ENCODE measurements around the gene PNMA8C.

The PNMA8C gene

GRCh38 chr19:46452186-46452585, 23.4 kb upstream of the PNMA8C start:
- H4K20me1 ChIP-seq (ENCODE audit: insufficient read depth, low read length), result no peaks in the 10 kb centered on the region
- no peak overlapping the region for H3K4me3 ChIP-seq (ENCODE audit: low read length)
- H3K4me1 ChIP-seq (ENCODE audit: low read length), result peaks cover 4% of the 10 kb centered on the region
- no peak overlapping the region for H2AFZ ChIP-seq (ENCODE audit: low read depth, low read length)
- peaks cover 6% of the 10 kb centered on the region; the same call in 1 of the 2 replicates for H3K9me3 ChIP-seq (ENCODE audit: insufficient read depth, low read length)
- H3K4me2 ChIP-seq (ENCODE audit: low read length), result no peak overlapping the region
- H3K36me3 ChIP-seq (replicated peaks; ENCODE audit: low read depth, low read length), result no peaks in the 10 kb centered on the region
- H3K9ac ChIP-seq (ENCODE audit: low read length), result no peak overlapping the region
- TF ChIP-seq, protein P1, sequence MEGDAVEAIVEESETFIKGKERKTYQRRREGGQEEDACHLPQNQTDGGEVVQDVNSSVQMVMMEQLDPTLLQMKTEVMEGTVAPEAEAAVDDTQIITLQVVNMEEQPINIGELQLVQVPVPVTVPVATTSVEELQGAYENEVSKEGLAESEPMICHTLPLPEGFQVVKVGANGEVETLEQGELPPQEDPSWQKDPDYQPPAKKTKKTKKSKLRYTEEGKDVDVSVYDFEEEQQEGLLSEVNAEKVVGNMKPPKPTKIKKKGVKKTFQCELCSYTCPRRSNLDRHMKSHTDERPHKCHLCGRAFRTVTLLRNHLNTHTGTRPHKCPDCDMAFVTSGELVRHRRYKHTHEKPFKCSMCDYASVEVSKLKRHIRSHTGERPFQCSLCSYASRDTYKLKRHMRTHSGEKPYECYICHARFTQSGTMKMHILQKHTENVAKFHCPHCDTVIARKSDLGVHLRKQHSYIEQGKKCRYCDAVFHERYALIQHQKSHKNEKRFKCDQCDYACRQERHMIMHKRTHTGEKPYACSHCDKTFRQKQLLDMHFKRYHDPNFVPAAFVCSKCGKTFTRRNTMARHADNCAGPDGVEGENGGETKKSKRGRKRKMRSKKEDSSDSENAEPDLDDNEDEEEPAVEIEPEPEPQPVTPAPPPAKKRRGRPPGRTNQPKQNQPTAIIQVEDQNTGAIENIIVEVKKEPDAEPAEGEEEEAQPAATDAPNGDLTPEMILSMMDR (IDR thresholded peaks at IDR 0.05; ENCODE audit: low read depth, low read length), result no peak
- TF ChIP-seq EZH2phosphoT487 (IDR thresholded peaks at IDR 0.05; ENCODE audit: low read depth), result no peak
- peaks cover 11% of the 10 kb centered on the region for H3K27me3 ChIP-seq (ENCODE audit: low read depth, low read length)
- H3K27ac ChIP-seq (ENCODE audit: low read length), result no peak overlapping the region
- H3K79me2 ChIP-seq (ENCODE audit: low read length), result no peaks in the 10 kb centered on the region

DNA sequence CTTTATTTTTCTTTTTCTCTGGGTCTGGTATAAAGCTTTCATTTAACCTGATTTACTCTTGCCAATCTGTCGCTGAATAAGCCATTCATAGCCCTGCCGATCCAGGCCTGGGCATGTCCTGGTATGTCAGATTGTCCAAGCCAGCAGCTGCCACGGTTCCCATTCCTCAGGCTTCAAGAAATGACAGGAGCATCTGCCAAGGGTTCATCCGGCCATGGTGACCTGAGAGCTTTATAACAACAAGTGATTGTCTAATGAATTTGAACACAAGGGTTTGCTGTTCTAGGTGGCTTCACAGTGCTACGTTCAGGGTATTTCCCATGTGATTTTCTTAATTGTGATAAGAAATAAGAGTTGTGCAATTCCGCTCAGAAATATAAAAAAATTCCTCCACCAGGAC, 22.6 kb upstream of the PNMA8C start:
- Histone ChIP-seq H3K27me3 (ENCODE audit: low read depth, low read length) (peaks cover 11% of the 10 kb centered on the region), H3K9ac (ENCODE audit: low read length) (no peak overlapping the region), H3K4me2 (ENCODE audit: low read length) (no peak overlapping the region), H4K20me1 (ENCODE audit: insufficient read depth, low read length) (no peaks in the 10 kb centered on the region), H3K9me3 (ENCODE audit: insufficient read depth, low read length) (peaks cover 6% of the 10 kb centered on the region; the same call in 1 of the 2 replicates), H2AFZ (ENCODE audit: low read depth, low read length) (no peak overlapping the region), H3K27ac (ENCODE audit: low read length) (no peak overlapping the region), H3K4me3 (ENCODE audit: low read length) (no peak overlapping the region), H3K4me1 (ENCODE audit: low read length) (peaks cover 10% of the 10 kb centered on the region), H3K36me3 (replicated peaks; ENCODE audit: low read depth, low read length) (no peaks in the 10 kb centered on the region), H3K79me2 (ENCODE audit: low read length) (no peaks in the 10 kb centered on the region)
- TF ChIP-seq, protein P1 (IDR thresholded peaks at IDR 0.05; ENCODE audit: low read depth, low read length), result no peak
- TF ChIP-seq EZH2phosphoT487 (IDR thresholded peaks at IDR 0.05; ENCODE audit: low read depth), result no peak

GRCh38 chr19:46450737-46451136, 22.0 kb upstream of the PNMA8C start:
- Histone ChIP-seq H3K4me1 (ENCODE audit: low read length) (peaks cover 10% of the 10 kb centered on the region), H3K4me2 (ENCODE audit: low read length) (no peak overlapping the region)

DNA sequence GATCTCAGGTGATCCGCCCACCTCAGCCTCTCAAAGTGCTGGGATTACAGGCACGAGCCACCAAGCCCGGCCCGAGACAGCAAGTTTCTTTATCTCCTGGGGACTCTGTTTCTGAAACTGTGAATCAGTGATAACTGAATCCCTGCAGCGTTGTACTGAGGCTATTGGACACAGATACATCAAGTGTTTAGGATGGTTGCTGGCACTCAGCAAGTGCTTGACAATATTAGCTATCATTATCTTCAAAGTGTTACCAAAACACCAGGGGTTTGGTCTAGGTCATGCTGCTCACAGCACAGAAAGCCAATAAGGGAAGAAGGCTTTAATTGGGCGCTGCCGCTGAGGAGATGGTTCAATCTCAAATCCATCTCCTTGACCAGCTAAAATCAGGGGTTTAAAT, 20.5 kb upstream of the PNMA8C start:
- H3K9ac ChIP-seq (ENCODE audit: low read length), result no peak overlapping the region
- no peak overlapping the region for H2AFZ ChIP-seq (ENCODE audit: low read depth, low read length)
- no peaks in the 10 kb centered on the region for H4K20me1 ChIP-seq (ENCODE audit: insufficient read depth, low read length)
- no peaks in the 10 kb centered on the region for H3K36me3 ChIP-seq (replicated peaks; ENCODE audit: low read depth, low read length)
- H3K27me3 ChIP-seq (ENCODE audit: low read depth, low read length), result peaks cover 11% of the 10 kb centered on the region
- no peaks in the 10 kb centered on the region for H3K79me2 ChIP-seq (ENCODE audit: low read length)
- H3K4me3 ChIP-seq (ENCODE audit: low read length), result no peak overlapping the region
- peaks cover 6% of the 10 kb centered on the region; the same call in 1 of the 2 replicates for H3K9me3 ChIP-seq (ENCODE audit: insufficient read depth, low read length)
- no peak overlapping the region for H3K4me2 ChIP-seq (ENCODE audit: low read length)
- no peak for TF ChIP-seq EZH2phosphoT487 (IDR thresholded peaks at IDR 0.05; ENCODE audit: low read depth)
- no peak overlapping the region for H3K27ac ChIP-seq (ENCODE audit: low read length)
- peaks cover 10% of the 10 kb centered on the region for H3K4me1 ChIP-seq (ENCODE audit: low read length)

More at GRCh38 chr19:46450737-46451136, 22.0 kb upstream of the PNMA8C start:
- H3K79me2 ChIP-seq (ENCODE audit: low read length), result no peaks in the 10 kb centered on the region
- H4K20me1 ChIP-seq (ENCODE audit: insufficient read depth, low read length), result no peaks in the 10 kb centered on the region
- no peaks in the 10 kb centered on the region for H3K36me3 ChIP-seq (replicated peaks; ENCODE audit: low read depth, low read length)
- no peak for TF ChIP-seq EZH2phosphoT487 (IDR thresholded peaks at IDR 0.05; ENCODE audit: low read depth)
- TF ChIP-seq, protein P1 (IDR thresholded peaks at IDR 0.05; ENCODE audit: low read depth, low read length), result no peak
- peaks cover 11% of the 10 kb centered on the region for H3K27me3 ChIP-seq (ENCODE audit: low read depth, low read length)
- no peak overlapping the region for H3K27ac ChIP-seq (ENCODE audit: low read length)
- no peak overlapping the region for H3K9ac ChIP-seq (ENCODE audit: low read length)
- H3K9me3 ChIP-seq (ENCODE audit: insufficient read depth, low read length), result peaks cover 6% of the 10 kb centered on the region; the same call in 1 of the 2 replicates
- no peak overlapping the region for H3K4me3 ChIP-seq (ENCODE audit: low read length)
- H2AFZ ChIP-seq (ENCODE audit: low read depth, low read length), result no peak overlapping the region

All from OCI-LY3 (cell line).